ENCODE results near the gene ADAMTSL1.

Gene ADAMTSL1

GRCh38 chr9:18705796-18706392 is 231.9 kb downstream of the ADAMTSL1 start:
- DNase-seq = no peak

DNA sequence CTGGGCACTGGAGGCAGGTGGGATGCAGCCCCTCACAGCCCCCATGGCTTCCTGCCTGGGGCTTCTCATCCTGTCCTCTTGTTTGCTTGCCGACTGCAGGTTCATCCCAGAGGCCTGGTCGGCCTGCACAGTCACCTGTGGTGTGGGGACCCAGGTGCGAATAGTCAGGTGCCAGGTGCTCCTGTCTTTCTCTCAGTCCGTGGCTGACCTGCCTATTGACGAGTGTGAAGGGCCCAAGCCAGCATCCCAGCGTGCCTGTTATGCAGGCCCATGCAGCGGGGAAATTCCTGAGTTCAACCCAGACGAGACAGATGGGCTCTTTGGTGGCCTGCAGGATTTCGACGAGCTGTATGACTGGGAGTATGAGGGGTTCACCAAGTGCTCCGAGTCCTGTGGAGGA is 232.7 kb downstream of the ADAMTSL1 start:
- DNase-seq = no peak

DNA sequence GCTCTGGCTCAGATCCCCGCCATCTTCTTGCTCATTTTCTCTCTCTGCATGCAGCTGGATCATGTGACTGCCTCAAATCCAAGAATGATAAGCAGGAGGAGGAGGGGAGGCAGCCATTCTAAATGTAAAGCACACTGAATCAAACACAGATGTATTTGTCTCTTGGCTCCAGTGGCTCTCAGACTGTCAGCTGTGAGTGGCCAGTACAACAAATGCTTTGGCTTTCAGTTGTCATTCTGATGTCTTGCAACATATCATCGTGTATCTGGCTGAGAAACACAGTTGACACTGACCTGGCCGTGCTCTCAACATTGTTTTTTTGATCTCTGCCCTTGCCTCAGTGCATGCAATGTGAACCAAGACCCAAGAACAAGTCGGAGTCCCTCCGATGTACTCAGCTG is 233.1 kb downstream of the ADAMTSL1 start:
- no peak for DNase-seq

DNA sequence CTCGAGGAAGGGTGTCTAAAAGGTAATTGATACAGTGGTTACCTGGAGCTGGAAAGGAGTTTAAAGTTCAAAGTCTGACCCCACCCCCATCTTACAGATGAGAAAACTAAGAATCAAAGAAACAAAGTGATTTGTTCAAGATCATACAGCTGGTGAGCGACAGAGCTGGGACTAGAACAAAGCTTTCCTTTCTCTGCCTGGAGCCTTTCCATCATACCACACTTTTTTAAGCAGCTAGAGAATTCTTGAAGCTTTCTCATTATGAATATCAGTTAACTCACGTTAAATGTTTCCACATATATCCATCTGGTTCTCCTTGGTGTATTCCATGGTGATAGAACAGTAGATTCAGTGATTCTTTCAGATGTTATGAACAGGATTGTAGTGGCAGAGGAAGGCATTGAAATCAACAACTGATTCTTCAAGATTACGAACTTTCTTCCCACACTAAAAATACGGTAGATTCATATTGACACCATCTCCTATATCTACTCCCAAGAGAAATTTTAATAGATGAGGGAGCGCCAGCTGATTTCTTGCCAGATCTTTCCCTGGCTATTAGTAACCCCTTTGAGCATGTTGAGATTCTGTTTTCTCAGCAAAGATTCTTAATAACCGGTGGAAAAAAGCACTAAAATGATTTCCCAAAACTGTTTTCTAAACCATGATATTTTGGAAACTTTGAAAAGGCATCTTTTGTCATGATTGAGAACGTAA is 233.7 kb downstream of the ADAMTSL1 start:
- DNase-seq = no peak

- DNase-seq = no peak
These were observed 234.5 kb downstream of the ADAMTSL1 start for GRCh38 chr9:18708429-18708828.

- DNase-seq = no peak
These were observed 236.1 kb downstream of the ADAMTSL1 start for GRCh38 chr9:18710065-18710464.

DNA sequence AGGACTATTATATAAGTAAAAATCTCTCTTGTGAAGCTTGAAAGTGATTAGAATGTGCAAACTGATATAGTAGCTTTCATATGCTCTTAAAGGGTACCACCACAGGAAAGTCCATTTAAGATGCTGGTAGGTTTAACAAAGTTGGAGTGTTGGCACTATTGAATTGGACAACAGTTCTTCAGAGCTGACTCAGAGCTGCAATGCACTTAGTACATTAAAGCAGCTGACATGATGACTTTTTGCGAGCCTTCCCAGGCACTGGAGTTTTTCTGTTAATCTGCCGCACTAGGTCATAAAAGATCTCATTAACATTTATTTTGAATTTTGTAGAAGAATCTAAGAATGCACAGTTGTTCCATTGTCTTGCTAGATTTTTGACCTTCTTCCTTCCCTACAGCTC is 243.8 kb downstream of the ADAMTSL1 start:
- no peak for DNase-seq

DNA sequence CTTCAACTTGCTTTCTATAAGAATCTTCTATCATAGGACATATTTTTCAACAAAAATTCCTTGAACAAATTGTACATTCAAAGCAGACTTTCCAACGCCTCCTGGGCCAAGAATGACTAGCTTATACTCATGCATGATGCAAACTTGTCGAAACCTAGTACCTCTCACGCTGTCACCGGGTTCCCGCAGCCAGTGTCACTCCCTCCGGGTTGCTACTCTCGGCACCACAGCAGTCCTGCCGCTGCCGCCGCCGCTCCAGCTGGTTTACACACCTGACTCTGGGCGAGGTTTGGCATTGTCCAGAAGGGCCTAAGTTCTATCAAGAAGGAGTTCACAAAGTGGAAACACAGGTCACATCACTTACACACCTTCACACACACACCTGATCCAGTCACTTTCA is 244.4 kb downstream of the ADAMTSL1 start:
- no peak for DNase-seq

- no peak for DNase-seq
These were observed 245.0 kb downstream of the ADAMTSL1 start for GRCh38 chr9:18718932-18719331.

- DNase-seq = no peak
These were observed 246.7 kb downstream of the ADAMTSL1 start for GRCh38 chr9:18720691-18721090.

GRCh38 chr9:18721267-18721994 is 247.5 kb downstream of the ADAMTSL1 start:
- DNase-seq = no peak

GRCh38 chr9:18721995-18722310 is 248.0 kb downstream of the ADAMTSL1 start:
- DNase-seq = no peak

DNA sequence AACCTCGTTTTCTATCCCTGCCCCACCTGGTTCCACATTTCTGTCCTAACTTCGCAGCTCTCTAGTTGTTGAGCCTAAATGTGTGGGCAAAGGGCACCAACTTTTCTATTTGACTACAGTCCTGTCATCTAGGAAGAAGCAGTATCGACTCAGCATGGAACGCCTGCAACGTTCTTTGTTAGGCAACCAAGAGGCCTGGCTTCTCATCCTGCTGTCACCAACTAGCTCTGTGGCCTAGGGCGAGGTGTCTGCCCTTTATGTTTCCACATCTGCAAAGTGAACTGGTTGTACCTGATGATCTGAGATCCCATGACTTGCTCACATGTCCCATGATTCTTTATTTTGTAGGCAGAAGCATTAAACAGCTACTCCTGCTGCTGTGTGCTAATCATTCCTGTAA is 248.9 kb downstream of the ADAMTSL1 start:
- DNase-seq = no peak

- DNase-seq = no peak
These were observed 249.4 kb downstream of the ADAMTSL1 start for GRCh38 chr9:18723366-18723765.

DNA sequence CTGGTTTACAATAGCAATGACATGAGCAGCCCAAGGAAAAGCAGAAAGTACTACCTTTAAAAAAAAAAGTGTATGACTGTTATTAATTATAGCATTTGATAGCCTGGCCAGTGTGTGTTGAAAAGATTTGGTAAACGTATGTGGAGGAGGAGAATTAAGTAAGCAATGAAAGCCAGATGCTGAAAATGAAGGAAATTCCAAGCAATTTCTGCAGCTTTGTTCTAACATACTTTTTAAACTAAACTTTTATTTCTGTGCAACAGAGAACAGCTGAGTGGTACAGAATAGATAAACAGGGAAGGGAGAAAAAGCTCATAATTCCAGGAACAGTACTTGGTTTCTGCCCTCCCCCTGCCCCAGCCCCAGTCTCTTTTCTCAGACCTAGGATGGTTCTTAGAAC is 252.6 kb downstream of the ADAMTSL1 start:
- DNase-seq = no peak

DNA sequence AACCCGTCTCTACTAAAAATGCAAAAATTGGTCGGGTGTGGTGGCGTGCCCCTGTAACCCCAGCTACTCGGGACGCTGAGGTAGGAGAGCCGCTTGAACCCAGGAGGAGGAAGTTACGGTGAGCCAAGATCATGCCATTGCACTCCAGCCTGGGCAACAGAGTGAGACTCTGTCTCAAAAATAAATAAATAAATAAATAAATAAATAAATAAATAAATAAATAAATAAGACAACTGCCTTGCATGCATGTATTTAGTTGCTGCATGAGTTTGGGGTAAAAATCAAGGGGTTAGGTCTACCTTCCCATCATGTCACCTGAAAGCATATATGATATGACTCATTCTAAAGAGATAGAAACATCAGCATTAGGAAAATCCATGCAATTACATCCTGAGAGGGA is 254.0 kb downstream of the ADAMTSL1 start:
- no peak for DNase-seq

GRCh38 chr9:18728642-18729041 is 254.7 kb downstream of the ADAMTSL1 start:
- no peak for DNase-seq

DNA sequence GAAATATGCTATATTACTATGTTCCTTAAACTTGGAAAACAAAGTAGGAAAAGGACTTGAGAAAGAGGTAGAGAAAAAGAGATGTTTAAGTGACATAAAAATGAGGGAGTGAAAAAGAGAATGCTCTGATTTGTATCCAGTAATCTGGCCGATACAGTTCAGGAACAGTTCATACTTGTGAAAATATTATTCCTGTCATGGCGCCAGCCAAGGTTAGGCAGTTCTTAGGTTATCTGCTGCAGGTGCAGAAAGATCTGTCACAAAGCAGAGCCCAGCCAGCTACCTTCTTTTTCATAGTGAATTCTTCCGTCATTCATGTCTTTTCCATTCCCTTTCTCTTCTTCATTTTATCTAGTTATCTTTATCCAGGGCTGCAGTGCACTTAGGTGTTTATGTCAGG is 256.3 kb downstream of the ADAMTSL1 start:
- DNase-seq = no peak

GRCh38 chr9:18739127-18739526 is 265.2 kb downstream of the ADAMTSL1 start:
- DNase-seq = no peak

DNA sequence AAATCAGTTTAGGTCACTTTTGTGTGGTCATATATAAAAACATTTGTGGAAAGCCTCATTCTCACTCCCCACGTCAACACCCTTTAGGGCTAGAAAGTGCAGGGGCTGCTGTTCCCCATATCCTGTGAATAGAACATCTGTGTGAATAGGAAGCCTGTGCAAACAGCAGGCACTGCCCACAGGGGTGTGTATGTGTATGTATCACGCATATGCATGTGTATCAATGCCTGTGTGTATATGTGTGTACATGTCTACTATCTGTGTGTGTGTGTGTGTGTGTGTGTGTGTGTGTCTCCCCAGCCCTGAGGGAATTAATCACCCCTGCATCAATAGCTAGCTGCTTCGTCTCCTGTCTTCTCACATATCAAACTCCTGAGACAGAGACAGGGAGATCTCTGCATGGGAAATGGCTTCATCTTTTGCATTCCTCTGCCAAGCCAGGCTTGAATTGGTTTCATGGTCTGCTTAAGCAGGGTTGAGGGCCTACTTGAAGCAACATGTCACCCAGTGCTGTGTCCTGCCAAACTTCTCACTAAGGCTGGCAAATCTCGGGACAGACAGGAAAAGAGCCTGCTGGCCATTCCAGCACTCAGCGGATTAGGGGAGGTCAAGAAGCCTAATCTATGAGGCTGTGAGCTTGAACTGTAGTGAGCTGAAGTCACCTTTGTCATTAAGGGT is 265.8 kb downstream of the ADAMTSL1 start:
- no peak for DNase-seq

DNA sequence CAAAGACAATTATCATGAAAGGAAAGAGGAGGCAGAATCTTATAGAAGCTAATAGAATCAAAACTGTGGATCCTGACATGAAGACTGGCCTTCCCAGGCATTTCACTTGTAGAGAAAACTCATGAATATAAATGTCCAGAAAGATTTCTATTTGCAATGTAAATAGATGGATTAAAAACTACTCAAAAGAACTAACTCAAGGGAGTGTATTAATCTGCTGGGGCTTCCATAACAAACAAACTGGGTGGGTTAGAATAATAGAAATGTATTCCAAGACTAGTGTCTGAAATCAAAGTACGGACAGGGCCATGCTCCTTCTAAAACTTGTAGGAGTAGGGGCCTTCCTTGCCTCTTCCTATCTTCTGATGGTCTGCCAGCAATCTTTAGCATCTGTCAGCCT is 267.4 kb downstream of the ADAMTSL1 start:
- DNase-seq = no peak

DNA sequence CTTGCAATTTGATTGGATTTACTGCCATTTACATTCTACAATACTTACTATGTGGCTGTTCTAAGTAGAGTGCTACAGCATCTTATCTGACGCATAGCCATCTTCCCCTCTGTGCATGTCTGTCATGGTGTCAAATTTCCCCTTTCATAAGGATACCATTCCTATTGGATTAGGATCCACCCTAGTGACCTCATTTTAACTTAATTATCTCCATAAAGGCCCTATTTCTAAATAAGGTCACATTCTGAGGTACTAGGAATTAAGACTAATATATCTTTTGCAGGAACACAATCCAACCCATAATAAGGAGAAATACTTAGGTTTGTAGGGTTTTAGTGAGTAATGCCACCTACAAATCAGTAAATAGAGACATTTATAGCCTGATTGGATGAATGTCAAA is 268.0 kb downstream of the ADAMTSL1 start:
- DNase-seq = no peak

DNA sequence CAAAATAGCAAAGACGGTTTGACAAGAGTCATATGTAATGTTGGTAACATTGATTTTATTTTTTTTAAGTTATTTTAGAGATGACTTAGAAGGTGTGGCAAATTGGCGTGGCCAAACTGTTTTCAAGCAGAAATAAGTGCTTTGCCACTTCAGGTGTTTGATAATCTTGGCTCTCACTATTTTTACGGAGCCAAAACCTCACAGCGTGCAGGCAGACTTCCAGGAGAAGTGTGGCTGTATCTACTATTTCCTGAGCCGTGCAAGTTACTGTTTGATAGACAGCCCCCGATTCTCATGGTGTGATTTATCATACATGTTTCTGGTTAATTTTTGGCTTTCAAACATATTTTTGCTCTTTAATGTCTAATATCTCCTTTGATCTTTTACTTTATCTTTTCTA is 269.5 kb downstream of the ADAMTSL1 start:
- no peak for DNase-seq

- no peak for DNase-seq
These were observed 270.0 kb downstream of the ADAMTSL1 start for GRCh38 chr9:18743971-18744370.

Data from effector CD4-positive, alpha-beta T cell (primary cell).